GM18520 (cell line): Measurements from ENCODE around the gene NME4.
A peak's percentile ranks its signal among the peaks of the same experiment; 100 is the strongest.

ENCODE experiments used
- ATAC-seq: cut with Tn5 transposase; IDR thresholded peaks from one replicate; pipeline ENCODE4 v1.9.1; 2021; ENCODE audit not compliant: unreplicated experiment

Gene NME4

DNA sequence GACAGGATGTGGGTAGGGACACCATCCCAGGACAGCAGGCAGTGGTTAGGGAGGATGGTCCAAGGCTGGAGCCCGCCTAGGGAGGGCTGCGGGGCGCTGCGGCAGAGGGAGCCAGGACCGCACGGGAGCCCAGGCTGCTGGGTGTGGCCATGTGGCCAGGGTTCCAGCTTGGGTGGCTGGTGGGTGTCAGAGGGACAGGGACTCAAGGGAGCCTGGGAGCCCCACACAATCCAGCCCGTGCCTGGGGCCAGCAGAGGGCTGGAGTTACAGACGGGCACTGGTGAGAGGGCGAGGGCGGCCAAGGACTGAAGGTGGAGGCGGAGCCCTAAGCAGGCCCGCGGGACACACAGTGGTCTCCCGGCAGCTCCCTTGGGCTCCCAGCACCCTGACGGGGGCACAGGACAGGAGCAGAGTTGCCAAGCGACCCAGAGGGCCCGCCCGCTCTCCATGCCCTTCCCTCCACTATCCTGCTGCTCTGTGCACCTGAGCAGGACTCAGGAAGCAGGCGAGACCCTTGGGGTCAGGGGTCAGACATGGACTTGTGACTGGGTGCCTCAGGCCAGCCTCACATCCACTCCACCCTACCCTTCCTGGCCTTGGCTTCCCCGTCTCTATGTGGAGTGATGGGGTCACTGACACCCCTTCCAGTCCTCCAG, 33.8 kb upstream of the NME4 start:
- no peak for ATAC-seq

DNA sequence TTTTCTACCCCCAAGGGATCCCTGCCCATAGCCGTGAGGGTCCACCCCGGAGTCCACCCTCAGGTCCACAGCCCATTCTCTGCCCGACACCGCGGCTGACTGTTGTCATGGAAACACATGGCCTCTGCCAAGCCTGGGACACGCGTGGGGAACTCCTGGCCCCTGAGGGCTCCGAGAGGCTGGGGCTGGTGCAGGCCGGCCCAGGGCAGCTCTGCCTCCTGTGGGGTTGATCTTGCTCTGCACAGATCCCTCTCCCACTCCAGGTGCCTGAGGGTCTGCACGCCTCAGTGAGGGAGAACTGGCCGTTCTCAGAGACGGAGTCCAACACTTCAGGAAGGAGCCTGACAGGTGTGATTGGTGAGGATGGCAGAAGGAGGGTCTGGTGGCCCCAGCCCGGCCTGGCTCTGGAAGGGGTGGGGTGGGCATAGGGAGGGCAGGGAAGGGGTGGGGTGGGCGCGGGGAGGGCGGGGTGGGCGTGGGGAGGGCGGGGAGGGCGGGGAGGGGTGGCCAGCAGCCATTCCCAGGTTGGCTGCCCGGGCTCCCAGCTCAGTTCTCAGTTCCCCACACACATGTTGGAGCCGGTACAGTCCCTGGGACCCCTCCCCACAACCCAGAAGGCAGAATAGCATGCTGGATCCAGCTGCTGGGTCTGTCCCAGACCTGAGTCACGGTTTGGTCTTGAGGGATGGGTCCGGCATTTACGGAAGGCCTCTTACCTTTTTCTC, 33.1 kb upstream of the NME4 start:
- ATAC-seq: no peak

DNA sequence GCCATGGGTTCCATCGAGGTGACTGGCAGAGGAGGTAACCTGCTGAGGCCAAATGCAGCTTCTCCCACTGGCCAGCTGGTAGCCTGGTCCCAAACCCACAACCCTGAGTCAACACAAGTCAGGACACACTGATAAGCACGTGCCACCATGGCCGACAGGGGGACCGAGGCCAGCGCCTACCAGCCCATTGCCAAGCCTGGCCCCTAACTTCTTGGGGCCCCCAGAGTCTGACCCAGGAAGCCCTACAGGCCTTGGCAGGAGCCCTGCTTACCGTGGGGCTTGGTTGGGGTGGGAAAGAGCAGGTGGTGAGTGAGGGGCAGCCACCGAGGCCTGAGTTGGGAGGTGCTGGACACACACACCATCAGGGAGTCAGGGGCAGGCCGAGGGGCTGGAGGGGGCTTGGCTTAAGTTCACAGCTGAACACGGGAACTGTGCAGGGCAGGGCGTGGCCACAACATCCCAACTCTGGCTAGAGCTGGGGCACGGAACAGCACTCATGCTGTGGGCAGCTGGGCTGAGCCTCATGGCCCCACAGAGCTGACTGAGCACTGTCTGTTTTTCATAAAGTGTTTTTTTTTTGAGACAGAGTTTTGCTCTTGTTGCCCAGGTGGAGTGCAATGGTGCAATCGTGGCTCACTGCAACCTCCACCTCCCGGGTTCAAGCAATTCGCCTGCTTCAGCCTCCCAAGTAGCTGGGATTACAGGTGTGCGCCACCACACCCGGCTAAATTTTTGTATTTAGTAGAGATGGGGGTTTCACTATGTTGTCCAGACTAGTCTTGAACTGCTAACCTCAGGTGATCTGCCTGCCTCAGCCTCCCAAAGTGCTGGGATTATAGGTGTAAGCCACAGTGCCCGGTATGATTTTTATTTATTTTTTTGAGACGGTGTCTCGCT, 32.2 kb upstream of the NME4 start:
- ATAC-seq: no peak

DNA sequence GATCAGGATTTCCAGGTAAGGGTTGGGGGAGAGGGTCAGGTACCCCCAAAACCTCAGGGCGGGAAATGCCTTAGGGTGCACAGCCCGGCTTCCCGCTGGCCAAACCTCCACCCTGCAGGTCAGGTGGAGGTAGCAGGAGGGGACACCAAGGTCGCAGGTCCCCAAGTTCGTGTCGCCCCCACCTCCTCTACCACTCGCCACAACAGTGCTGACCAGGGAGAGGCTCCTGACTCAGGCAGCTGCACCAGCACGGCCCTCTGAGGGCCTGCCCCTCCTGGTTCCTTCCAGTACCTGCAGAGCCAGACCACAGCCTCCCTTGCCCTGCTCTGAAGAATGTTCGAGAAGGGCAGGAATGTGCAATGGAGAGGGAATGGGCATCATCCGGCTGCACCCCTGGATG, 30.5 kb upstream of the NME4 start:
- no peak for ATAC-seq

DNA sequence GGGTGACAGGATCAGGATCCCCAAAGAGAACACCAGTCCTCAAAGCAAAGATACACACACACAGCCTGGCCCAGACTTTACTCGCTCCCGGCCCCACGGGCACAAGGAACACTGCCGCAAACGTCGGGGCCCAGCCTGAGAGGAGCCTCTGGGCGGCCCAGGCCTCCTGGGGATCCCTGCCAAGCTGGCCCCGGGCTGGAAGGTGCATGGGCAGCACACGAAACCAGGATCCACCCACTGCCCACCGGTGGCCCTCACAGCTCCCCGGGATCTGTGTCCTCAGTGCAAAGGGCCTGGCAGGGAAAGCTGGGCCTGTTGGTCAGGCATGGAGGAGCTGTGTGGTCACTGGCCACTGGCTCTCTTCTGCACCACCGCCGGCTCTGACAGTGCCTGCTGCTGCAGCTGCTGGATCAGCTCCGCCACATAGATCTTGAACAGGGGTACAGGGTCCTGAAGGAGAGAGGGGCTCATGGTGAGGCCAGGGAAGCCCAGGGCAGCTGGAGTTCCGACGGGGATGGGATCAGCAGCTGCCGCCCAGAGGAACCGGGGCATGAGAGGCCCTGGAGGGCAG, 29.6 kb upstream of the NME4 start:
- ATAC-seq: no peak

DNA sequence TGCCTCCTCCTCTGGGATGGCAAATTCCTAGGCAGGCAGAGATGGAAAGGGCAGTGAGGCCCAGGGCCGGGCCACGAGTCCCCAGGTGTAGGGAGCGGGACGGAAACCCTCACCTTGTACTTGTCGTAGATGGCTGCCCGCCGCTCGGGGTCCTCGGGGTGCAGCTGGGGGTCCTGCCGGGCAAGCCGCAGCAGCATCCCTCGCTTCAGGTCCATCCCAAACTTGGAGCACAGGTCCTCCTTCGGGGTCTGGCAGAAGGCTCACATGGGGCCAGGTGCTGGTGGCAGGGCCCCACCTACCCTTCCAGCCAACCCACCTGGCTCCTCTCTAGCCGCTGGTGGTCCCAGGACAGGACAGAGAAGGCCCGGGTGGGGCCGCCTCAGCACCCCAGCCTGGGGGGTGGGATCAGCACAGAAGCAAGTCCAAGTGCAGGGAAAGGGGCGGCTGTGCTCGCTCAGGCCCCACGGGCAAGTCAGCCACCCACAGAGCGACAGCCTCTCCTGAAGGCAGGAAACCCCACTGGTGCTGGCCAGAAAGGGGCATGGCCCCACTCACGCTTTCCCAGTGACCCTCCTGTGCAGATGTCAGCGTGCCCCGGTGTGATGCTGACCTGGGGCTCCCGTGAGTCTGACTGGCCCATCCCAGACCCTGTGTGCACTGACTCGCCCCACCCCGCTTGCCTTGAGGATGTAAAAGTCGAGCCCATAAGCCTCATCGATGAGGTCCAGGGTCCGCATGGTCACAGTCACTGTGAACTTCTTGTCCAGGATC, 28.4 kb upstream of the NME4 start:
- ATAC-seq: no peak

DNA sequence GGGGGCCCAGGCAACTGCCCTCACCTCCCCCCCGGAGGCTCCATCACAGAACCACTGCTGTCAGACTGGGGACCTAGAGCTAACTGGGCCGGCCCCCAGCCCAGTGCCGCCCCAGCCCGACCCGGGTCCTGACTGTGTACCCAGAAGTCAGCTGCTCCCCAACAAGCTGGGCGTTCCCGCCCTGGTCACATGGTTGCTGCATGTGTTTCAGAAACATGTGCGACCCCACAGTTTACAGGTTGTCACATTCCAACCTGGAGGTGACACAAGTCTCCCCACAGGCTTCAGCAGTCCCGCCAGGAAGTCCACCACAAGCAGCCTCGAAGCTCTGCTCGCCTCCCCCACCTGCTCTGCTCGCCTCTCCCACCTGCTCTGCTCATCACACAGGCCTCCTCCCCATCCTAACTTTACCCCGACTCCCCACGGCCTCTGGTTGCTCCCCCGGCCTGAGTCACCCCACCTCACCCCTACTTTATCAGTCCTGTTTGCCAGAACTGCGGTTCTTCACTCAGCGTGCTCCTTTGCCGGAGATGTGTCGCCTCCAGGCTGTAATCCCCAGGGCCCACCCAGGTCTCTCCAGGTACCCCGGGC, 27.6 kb upstream of the NME4 start:
- ATAC-seq: no peak

DNA sequence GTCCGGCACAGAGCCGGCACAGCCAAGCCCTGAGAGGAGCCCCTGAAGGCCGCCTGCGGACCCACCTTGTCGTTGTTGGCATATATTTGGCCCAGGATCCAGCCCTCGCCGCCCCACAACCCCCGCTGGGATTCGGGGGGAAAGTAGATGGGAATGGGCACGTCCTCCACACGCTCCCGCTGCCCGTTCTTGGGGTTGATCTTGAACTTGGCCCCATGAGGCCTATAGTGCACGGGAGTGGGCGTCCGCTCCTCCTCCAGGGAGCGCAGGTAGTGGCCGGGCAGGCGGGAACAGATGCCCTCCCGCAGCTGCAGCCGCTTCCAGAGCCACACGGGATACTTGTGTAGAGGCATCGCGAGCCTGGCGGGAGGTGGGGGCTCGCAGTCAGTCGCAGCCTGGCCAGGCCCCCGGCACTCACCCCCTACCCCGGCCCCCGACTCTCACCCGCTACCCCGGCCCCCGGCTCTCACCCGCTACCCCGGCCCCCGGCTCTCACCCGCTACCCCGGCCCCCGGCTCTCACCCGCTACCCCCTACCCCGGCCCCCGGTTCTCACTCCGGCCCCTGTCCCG, 27.0 kb upstream of the NME4 start:
- no peak for ATAC-seq

DNA sequence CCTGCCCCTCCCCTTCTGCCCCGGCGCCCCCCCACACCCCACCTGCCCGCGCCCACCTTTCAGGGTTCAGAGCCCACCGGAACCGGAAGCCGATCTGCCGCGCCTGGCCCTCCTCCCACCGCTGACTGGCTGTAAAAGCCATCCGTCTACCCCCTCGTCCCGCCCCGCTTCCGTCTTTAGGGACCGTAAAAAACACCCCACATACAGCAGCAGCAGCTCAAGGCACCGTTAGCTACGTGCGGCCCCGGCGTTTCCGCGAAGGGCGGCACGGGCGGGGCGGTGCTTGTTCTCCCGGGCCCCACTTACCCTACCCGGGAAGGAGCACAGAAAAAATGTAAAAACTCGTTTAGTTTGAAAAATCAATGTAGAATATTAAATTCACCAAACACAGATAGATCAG, 26.6 kb upstream of the NME4 start, which contains the start of gene MRPL28:
TSS of gene MRPL28 (minus strand) at position 96 of the 400 bp plus-strand sequence. CDS start 320 bp downstream, outside the sequence.
- peak; percentile 63 for ATAC-seq

DNA sequence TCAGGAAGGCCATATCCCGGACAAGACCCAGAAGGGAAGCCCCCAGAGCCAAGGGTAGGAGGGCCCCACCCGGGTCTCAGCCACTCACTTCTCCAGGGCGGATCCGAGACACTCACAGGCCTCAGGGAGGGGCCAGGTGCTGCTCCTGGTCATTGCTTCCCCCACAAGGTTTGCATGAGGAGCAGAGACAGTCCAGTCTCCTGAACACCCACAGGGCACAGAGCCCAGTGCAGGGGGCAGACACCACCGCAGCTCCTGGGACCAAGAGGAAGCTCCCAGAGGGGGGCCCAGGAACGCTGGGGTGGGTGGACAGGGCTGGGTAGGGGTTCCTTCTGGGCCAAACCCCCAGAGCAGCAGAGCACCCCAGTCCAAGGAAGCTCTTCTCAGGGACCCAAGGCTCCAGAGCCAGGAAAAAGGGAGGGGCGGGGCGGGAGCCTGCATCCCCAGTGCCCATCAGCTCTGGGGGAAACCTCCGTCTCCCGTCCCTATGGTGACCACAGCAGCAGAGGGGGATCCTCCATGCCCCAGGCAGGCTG, 26.0 kb upstream of the NME4 start:
- no peak for ATAC-seq

DNA sequence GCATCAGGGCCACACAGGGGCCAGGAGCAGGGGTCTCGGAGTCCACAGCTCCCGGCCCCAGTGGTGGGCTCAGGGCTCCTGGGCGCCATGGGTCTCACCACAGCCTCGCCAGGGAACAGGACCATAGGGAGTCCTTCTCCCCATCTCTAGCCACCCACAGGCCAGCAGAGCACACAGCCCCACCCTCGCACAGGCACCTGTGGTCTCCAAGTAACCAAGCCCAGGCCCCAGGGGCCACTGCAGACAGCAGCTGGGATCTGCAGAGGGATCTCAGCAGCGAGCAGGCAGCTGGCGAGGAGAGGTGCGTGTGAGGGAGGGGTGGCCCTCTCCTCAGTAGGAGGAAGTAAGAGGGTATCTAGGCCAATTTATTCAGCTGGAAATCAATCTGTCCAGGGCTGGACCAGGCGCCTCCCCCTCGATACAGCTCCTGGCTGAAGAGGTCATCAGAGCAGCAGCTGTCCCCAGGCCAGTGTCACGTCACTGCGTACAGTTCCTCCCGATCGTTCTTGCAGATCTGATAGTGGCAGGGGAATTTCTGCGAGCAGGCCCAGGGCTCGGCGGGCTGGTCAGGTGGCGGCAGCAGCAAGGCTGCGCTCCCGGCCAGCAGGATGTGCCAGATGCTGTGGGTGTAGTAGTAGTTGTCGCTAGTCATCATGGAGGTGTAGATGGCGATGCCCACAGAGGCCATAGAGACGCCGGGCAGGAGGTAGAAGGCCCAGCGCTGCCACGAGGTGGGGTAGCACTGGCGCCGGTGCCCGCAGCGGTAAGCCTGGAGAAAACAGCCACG, 25.3 kb upstream of the NME4 start:
- no peak for ATAC-seq

DNA sequence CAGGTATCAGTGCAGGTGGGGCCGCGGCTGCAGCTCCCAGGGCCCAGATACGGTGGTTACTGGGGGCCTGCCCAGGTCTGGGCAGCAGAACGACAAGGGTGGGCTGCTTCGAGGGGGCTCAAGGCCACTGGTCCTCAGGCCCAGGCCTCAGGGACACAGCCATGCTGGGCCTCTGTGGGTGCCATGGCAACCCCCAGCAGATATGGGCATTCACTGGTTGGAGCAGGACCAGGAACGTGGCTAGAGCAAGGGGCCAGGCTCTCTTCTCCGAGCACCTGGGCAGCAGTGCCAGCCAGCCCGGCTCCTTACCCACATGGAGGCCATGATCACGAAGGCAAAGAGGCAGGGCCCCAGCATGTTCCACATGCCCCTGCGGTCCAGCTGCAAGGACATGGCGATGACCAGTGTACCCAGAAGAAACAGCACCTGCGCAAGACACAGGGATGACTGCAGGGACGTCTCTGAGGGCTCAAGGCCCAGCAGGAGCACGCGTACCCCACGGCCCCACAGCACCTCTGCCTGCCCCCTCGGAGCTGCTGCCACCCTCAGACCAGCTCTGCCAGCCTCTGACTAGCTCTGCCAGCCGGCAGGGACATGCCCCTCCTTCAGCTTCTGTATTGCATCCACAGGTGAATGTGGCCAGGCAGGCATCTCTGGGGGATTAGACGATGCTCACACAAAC, 24.6 kb upstream of the NME4 start:
- no peak for ATAC-seq

DNA sequence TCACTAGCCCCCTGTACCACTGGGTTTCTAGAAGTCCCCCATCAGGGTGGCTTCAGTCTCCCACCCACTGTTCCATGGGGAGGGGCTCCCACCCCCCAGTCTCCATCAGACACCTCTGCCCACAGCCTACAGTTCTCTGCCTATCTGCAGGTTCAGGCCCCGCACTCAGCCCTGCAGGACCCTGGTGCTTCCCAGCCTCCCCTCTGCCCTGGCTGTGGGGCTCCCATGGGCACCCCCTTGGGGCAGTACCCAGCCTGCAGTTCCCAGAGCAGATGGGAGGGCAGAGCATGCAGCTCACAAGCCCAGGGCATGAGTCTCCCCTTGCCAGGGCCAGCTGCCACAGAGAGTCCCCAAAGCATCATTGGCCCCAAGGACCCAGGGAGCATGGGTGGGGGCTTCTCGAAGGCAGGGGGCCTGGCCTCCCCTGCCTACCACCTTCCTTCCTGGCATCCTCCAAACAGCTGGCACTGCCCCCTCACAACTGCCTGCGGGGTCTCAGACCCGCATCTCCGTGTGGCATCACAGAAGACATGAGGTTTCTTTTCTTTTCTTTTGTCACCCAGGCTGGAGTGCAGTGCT, 23.9 kb upstream of the NME4 start:
- ATAC-seq: no peak

DNA sequence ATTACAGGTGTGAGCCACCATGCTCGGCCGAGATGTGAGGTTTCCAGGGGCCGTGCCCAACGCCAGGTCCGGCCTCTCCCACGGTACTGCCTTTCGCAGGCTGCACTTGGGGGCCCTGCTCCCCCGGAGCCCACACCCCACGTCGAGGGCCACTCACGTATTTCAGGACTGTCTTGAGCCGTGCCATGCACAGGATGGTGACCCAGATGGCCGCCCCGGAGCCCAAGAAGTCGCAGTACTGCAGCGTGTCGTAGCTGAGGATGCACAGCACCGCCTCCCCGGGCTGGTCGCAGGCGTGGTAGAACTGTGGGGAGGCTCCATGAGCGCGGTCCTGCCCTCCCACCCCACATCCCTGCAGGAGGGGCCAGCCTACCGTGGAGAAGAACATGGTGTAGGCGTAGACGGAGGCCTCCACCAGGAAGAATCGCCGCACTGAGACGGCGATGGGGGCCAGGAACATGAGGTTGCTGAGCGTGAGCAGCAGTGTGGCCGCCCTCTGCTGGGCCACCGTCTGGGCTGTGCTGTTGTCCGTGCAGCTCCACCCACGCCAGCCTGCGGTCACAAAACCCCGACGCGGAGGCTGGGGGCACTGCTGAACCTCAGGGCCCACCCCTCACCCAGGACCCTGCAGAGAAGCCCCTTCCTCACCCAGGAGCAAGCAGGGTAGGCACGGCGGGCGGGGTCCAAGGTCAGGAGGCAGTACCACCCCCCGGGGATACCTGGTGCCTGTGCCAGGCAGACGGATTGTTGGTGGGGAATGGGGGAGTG, 23.0 kb upstream of the NME4 start:
- no peak for ATAC-seq

DNA sequence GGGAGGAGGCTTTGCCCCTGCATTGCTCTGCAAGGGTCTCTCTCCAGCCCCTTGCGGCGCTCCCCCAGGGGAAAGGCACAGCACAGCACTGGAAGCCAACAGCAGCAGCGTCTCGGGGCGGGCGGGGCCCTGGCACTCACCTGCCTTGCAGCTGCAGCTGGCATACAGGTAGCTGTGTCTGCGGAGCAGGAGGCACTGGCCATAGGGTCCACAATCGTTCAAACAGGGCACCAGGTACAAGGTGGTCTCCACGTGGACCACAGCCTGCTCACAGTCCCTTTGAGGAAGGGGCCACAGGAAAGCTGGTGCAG, 22.4 kb upstream of the NME4 start:
- ATAC-seq: no peak

DNA sequence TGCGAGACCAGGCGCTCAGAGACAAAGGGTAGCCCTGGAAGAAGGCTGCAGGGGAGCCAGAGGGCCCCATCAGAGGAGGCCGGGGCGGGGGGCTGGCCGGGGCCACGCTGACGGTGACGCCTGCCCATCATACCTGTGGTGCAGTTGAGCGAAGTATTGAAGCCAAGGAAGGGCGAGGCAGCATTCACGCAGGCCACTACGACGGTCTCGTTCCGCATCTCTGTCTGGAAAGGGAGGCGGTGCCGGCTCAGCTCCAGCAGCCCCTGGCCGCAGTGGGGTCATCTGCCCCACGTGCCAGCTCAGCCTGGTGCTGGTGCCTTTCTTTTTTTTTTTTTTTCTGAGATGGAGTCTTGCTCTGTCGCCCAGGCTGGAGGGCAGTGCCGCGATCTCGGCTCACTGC, 21.8 kb upstream of the NME4 start:
- no peak for ATAC-seq
